NCI-H1436 (cell line): Measurements from ENCODE around the gene ZMYM4.
"Not testable (repeated sequence)": the region's sequence is repeated elsewhere in the genome, so short reads cannot be mapped to it uniquely, and the experiment has no call there.

Source experiments
- DNase-seq: peaks from one replicate; lab custom pipeline; 2025; lab: John Stamatoyannopoulos, UW

The ZMYM4 gene

DNA sequence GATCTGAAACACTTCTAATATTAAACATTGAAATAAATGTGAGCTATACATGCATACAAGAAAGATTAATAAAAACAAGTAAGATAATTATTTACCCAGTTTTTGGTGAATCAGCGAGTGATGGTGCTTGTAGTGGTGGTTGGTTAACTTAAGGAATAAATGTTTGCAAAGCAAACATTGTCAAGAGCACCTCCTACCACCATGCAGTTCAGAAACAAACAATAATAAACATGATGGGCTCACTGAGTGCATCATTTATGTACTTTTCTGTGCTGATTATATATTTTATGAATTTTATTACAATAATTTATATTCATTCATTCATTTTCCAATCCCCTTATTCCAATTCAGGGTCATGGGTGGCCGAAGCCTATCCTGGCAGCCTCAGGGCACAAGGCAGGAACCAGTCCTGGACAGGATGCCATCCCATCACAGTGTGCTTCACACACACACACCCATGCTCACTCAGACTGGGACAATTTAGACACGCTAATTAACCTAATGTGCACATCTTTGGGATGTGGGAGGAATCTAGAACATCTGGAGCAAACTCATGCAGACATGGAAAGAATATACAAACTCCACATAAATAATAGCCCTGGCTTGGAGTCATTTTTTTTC is 57.8 kb downstream of the ZMYM4 start:
- DNase-seq: no peak

DNA sequence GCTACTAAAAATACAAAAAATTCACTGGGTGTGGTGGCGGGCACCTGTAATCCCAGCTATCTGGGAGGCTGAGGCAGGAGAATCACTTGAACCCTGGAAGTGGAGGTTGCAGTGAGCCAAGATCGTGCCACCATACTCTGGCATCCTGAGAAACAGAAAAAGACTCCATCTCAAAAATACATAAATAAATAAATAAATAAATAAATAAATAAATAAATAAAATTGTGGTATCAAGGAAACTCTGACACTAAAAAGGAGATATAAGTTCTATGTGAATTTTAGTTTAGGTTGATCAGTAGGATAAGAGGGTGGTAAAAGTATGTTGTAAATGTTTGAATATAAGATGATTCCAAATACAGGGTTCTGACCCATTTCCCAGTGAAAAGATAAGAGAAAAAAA is 63.1 kb downstream of the ZMYM4 start:
- not testable (repeated sequence) for DNase-seq

DNA sequence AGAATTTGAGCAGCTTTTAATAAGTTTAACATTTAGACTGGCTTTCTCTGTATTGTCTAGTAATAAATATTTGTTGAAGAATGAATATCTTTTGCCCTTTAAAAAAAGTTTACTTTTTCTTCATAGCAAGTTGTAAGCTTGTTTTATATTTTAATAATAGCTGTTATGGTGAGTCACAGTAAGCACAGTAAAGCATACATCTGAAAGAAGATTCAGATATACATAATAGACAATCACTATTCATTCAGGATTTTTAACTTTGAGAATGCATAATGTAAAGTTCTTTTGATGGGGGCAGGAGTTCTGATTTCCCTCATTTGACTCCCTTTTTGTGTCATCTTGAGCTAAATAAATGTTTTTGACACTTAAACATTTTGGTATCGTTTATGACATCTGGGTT is 66.0 kb downstream of the ZMYM4 start:
- DNase-seq: no peak

DNA sequence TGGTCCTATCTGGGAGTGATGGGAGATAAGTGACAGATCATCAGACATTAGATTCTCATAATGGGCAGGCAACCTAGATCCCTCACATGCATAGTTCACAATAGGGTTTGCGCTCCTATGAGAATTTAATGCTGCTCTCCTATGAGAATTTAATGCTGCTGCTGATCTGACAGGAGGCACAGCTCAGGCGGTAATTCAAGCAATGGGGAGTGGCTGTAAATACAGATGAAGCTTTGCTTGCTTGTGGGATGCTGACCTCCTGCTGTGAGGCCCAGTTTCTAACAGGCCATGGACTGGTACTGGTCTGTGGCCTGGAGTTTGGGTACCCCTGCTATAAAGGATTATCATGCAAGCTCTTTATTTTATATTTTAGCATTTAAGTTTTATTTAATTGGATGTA is 72.0 kb downstream of the ZMYM4 start:
- no peak for DNase-seq

DNA sequence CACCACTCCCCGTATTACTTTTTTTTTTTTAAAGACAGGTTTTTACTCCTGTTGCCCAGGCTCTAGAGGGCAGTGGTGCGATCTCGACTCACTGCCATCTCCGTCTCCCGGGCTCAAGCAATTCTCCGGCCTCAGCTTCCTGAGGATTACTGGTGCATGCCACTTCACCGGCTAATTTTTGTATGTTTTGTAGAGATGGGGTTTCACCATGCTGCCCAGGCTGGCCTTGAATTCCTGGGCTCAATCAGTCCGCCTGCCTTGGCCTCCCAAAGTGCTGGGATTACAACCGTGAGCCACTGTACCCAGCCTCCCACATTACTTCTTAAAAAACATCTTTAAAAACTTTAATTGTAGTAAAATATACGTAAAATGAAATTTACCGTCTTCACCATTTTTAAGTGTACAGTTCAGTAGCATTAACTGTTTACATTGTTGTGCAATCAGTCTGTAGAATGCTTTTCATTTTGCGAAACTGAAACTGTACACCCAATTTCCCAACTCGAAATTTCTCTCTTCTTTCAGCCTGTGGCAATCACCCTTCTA is 77.0 kb downstream of the ZMYM4 start:
- no peak for DNase-seq

DNA sequence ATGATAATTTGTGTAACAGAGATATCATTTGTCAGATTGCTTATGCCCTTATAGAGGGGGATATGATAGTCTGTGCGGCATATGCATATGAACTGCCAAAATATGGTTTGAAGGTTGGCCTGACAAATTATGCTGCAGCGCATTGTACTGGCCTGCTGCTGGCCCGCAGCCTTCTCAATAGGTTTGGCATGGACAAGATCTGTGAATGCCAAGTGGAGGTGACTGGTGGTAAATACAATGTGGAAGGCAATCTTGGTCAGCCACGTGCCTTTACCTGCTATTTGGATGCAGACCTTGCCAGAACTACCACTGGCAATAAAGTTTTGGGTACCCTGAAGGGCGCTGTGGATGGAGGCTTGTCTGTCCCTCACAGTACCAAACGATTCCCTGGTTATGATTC is 82.4 kb downstream of the ZMYM4 start:
- no peak for DNase-seq

DNA sequence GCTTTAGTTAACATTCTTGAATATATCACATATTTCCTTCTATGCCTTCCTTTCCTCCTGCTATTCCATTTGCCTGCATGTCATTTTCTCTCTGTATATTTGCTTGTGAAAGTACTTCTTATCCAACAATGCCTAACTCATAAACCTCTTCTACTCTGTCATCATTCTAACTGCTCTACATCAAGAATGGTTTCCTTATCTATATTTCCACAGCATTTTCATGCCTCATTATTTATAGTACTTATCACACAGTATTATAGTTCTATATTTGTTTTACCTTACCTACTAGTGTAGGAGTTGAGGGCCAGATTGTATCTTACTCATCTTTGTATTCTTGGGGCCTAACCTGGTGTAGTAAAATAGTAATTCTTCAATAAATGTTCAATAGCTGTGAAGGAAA is 91.5 kb downstream of the ZMYM4 start:
- DNase-seq: no peak

DNA sequence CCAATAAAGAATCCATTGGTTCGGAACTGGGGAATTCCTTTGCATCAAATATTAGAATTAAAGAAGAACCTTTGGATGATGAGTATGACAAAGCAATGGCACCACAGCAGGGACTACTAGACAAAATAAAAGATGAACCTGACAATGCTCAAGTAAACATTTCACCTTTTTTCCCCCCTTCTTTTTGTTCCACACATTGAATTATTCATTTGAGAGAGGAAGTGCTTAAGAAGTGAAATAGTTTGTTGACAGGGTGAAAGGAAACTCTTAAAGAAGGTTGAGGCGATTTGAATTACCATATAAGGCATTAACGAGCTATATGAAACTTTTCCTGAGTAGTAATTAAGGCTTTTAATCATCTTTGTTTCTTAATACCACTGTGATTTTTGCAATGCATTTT is 93.1 kb downstream of the ZMYM4 start:
- no peak for DNase-seq

DNA sequence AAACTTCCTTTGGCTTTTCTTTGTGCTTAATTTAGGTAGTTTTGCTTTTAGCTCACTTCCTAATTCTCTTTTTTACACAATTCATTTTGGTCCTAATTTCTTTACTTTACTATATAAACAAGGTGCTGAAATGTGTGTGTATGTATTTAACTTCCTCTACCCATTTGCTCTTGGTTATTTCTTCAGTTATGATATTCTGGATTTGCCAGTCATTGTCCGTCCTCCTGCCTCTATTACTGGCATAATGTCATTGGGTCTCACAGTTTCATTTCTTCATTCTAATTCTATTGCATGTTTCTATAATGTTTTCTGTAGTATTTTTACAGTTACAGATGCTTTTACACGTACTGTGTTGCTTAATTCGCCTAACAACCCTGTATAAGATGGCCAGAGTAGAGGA is 96.2 kb downstream of the ZMYM4 start:
- no peak for DNase-seq

DNA sequence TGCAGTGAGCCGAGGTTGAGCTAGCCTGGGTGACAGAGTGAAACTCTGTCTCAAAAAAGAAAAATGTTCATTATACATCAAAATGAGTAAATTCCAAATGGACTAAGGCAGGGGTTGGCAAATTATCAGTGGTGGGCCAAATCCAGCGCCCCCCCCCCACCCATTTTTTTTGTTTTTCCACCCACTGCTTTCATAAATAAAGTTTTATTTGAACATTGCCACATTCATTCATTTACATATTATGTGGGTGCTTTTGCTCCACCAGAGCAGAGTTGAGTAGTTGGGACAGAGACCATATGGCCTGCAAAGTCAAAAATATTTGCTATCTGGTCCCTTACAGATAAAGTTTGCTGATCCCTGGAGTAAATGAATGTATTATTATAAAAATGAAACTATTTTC is 99.4 kb downstream of the ZMYM4 start:
- DNase-seq: no peak

DNA sequence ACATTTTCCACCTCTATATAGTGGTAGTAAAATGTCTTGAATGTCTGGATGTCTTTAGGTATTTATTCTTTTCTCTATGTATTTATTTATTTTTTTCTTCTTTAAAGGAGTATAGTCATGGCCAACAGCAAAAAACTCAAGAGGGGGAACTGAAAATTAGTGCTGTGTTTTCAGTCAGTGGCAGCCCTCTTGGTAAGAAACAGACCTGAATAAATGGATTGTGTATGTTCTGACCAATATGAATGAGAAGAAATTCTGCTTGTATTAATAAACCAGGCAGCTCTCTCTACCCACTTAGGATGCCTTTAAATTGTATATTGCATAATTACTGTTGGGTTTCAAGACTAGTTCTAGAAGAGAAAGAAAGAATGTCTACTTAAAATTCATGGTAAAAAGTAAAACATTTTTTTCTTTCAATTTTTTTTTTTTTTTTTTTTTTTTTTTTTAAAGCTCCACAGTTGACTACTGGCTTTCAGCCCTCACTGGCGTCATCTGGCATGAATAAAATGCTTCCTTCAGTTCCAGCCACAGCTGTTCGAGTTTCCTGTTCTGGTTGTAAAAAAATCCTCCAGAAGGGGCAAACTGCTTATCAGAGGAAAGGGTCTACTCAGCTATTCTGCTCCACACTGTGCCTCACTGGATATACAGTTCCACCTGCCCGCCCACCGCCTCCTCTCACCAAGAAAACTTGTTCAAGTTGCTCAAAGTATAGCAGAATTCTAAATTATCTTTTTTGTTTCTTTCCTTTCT is 101.6 kb downstream of the ZMYM4 start:
- no peak for DNase-seq

DNA sequence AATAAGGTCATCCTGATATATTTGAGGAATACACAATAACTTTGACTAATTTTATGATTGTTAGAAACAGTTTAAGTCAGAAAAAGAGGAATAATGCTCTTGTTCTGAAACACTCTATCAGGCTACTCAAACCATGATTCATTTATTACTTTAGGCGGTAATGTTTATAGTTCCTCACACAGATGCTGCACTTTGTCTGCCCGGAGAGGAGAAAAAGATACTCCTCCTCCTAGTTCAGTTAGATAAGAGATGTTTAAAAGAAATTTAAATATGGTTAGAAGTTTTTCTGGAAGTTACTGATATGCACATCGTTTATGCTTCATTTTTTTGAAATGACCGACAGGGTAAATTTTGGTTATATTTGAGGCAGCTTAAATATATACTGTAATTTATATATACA is 103.0 kb downstream of the ZMYM4 start:
- DNase-seq: no peak

DNA sequence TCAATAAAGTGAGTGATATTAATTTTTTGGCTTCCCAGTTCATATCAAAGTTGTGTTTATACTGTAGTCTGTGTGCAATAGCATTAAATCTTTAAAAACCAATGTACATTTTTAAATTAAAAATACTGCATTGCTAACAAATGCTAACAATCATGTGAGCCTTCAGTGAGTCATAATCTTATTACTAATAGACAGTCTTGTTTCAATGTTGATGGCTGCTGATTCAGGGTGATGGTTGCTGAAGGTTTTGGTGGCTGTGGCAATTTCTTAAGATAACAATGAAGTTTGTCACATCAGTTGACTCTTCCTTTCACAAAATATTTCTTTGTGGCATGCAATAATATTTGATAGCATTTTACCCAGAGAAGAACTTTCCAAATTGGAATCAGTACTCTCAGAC is 109.0 kb downstream of the ZMYM4 start:
- DNase-seq: no peak

DNA sequence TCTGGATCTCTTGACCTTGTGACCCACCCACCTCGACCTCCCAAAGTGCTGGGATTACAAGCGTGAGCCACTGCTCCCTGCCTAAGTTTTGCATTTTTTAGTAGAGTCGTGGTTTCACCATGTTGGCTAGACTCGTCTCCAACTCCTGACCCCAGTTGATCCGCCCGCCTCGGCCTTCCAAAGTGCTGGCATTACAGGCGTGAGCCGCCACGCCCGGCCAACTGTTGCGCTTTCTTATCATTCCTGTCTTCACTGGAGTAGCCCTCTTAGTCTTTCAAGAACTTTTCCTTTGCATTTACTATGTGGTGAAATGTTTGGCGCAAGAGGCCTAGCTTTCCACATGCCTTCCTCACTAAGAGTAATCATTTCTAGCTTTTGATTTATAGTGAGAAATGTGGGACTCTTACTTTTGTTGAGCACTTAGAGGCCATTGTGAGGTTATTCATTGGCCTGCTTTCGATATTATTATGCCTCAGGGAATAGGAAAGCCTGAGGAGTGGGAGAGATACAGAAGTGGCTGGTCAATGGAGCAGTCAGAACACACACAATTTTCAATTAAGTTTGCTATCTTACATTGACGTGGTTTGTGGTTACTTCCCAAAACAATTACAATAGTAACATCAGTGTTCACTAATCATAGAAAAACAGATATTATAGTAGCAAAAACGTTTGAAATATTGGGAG is 111.0 kb downstream of the ZMYM4 start:
- no peak for DNase-seq

DNA sequence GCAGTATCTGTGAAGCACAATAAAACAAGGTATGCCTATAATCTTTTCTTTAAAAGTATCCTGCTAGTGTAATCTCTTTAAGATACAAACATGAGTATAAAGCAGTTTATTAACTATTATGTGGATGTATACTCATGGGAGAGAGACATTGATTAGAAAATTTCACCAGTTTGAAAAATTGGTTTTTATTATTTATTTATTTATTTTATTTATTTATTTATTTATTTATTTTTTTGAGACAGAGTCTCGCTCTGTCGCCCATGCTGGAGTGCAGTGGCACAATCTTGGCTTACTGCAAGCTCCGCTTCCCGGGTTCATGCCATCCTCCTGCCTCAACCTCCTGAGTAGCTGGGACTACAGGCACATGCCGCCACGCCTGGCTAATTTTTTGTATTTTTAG is 111.6 kb downstream of the ZMYM4 start:
- DNase-seq: not testable (repeated sequence)

DNA sequence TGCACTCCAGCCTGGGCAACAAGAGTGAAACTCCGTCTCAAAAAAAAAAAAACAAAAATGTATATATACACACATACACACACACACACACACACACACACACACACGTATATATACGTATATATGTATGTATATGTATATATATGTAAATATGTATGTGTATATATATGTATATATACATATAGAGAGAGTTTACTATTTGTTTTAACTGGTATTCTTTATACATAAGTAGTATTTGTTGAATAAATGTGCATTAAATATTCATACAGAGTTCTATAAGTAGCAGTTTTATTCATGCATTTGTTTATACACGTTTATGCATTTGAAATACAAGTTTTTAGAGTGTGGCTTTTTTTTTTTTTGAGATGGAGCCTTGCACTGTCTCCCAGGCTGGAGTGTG is 113.6 kb downstream of the ZMYM4 start:
- no peak for DNase-seq

DNA sequence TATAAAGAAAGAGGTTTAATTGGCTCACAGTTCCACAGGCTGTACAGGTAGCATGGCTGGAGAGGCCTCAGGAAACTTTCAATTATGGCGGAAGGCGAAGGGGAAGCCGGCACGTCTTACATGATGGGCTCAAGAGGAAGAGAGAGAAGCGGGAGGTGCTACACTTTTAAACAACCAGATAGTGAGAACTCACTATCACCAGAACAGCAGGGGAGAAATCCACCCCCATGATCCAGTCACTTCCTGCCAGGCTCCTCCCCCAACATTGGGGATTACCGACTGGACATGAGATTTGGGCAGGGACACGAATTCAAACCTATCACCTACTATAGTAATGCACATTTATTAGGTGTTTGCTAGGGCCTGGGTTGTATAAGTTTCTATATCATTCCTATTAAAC is 117.8 kb downstream of the ZMYM4 start:
- DNase-seq: no peak

DNA sequence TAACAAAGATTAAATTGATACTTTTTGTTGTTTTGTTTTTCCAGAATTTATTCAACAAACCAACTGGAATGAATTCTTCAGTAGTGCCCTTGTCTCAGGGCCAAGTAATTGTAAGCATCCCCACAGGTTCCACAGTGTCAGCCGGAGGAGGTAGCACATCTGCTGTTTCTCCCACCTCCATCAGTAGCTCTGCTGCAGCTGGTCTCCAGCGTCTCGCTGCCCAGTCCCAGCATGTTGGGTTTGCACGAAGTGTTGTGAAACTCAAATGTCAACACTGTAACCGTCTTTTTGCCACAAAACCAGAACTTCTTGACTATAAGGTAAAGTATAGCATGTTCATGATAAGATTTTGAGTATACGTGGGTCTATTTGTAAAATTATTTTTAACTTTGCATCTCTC is 118.5 kb downstream of the ZMYM4 start:
- no peak for DNase-seq

DNA sequence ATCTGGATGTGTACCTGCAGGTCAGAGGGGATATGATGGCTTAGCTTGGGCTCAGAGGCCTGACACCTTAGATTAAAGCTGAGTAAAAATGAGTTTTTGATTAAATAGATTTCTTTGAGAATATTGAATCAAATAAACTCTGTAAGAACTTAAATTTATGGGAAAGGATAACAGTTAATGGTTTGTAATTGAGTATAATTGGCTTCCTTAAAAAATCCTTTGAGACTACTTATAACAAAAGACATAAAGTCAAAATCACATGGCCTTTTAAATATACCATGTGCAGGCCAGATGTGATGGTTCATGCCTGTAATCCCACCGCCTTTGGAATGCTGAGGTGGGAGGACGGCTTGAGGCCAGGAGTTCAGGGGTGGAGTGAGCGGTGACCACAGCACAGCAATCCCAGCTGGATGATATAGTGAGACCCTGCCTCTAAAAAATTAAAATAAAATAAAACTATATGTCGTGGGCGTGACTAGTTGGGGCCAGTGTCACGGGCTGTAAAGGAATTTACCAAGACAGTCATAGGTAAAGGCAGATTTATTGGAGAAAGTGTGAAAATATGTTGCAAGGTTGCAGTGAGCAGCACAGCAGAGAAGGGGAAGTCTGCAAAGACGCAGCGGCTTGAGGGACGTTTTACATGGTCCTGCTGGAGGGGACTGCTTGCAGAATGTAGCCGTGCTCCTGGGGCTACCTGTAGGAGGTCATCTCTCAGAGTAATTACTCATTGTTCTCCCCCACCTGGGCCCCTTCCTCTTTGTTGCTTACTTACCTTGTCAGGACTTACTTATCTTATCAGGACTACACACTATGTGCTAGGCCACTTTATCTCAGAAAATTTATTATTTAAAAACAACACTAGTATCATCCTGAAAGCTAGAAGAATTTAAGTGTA is 122.3 kb downstream of the ZMYM4 start:
- no peak for DNase-seq

DNA sequence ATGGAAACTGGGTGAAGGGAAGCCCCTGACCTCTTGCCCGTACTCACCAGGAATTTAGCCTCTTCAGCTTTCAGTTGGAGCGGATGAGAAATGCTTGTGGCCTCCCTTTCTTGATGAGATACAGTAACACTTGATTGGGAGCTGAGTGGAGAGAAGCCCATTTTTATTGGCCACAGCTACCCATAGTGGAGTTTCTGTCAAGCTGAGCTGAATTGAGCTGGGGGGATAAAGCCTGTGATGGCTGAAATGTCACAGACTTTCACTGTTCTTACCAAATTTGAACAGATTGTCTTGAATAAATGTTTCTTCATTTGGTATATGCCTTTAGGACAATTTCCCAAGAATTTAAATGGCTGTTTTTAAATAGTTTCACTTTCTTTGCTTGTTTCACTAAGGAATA is 125.9 kb downstream of the ZMYM4 start:
- DNase-seq: no peak

DNA sequence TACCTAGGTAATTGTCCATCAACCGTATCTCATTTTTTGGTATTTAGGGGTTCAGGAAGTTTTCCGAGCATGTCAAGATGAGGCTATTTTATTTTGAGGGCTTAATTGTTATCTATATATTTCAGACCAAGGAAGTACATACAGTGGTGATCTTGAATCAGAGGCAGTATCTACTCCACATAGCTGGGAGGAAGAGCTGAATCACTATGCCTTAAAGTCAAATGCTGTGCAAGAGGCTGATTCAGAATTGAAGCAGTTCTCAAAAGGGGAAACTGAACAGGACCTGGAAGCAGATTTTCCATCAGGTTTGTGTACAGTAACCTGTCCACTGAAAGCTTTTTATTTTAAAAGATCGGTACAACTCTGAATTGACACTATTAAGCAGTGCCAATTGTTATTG is 130.2 kb downstream of the ZMYM4 start:
- DNase-seq: no peak

DNA sequence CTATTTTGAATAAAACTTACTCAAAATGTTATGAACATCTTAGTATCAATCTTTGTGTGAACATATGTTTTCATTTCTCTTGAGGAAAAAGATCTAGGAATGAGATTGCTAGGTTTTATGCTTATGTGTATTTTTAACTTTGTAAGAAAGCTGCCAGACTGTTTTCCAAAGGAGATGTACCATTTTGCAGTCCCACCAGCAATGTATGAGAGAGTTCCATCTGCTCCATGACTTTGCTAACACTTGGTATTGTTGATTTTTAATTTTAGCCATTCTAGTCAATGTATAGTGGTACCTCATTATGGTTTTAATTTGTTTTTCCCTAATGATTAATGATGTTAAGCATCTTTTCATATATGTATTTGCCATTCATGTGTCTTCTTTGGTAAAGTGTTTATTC is 132.5 kb downstream of the ZMYM4 start:
- no peak for DNase-seq
